Esophagus squamous epithelium (tissue), 5 donors: Measurements from ENCODE around the gene ZNF701. TPM values are rescaled to one million over a fixed set of nuclear protein-coding genes. Genes with fewer than 3 reads are reported as not detected.
"Not testable (repeated sequence)": the region's sequence is repeated elsewhere in the genome, so short reads cannot be mapped to it uniquely, and the experiment has no call there.

Experiments used
- DNase-seq: peaks from one replicate; lab custom pipeline; 2025; lab: John Stamatoyannopoulos, UW
- H3K27ac ChIP-seq, 4 donors: fragments of 200-600 bp; sonication (generic); one replicate each; pipeline ENCODE4 v1.5.1; 2016 to 2019; ENCODE audit warnings: mild to moderate bottlenecking in 1 of 4
- H3K27me3 ChIP-seq, 4 donors: fragments of 200-600 bp; sonication (generic); 1 replicate in 3 of 4; 2 replicates in 1 of 4; pipeline versions ENCODE4 v1.5.1 to v1.6.0; 2017 to 2021; ENCODE audit warnings: antibody characterized with exemption in 1 of 4
- H3K36me3 ChIP-seq, 3 donors: fragments of 200-600 bp; sonication (generic); one replicate each; pipeline ENCODE4 v1.5.1; 2016 to 2019
- H3K4me1 ChIP-seq, 3 donors: fragments of 200-600 bp; sonication (generic); one replicate each; pipeline ENCODE4 v1.5.1; 2017 to 2019
- H3K4me3 ChIP-seq, 4 donors: fragments of 200-600 bp; sonication (generic); 1 replicate in 3 of 4; 2 replicates in 1 of 4; pipeline ENCODE4 v1.5.1; 2016 to 2019; ENCODE audit warnings: mild to moderate bottlenecking in 2 of 4, moderate library complexity in 1 of 4
- H3K9me3 ChIP-seq, 3 donors: fragments of 200-600 bp; sonication (generic); one replicate each; pipeline ENCODE4 v1.5.1; 2016 to 2019
- CTCF ChIP-seq, 6 experiments: fragments of 450-650 bp in 4 of 6; fragments of 200-600 bp in 2 of 6; sonication (generic) in 2 of 6; IDR thresholded peaks; one replicate each; pipeline ENCODE4 v1.5.1; 2016 to 2019; ENCODE audit warnings: antibody characterized with exemption in 6 of 6, mild to moderate bottlenecking in 4 of 6, moderate library complexity in 4 of 6
- POLR2A ChIP-seq, 4 donors: fragments of 450-650 bp; IDR thresholded peaks; one replicate each; pipeline ENCODE4 v1.6.1; 2017; ENCODE audit warnings: antibody characterized with exemption in 4 of 4, mild to moderate bottlenecking in 4 of 4, moderate library complexity in 3 of 4
- WGBS, 2 donors: methylation state at CpG; one replicate each; pipeline ENCODE4 v1.1.5; 2018; 5-methylcytosine and 5-hydroxymethylcytosine counted together
- intact Hi-C: fragments of 100-400 bp; cut with DNase I; formaldehyde crosslinking; loops from one replicate; pipeline ENCODE4 v1.15.0; 2022
- total RNA-seq, 4 donors: library from RNA; depleted of rRNA; stranded (reverse); fragments of >200 nt; gene quantifications; one replicate each; pipeline ENCODE4 v1.1.0, GENCODE V29; 2016
- donor health status: DM: yes; HTN: yes; CAD: no.

Gene ZNF701
- total RNA-seq, 4 donors from 2014 or later: 5.2 to 13.7 (median 5.5) TPM

GRCh38 chr19:52536448-52536800 is 33.7 kb upstream of the ZNF701 start:
- WGBS, 2 donors: 27% methylated on average over 4 of the region's 17 CpGs; no CpG with 5 or more reads in 1 of the 2 donors
- Histone ChIP-seq H3K27me3 (no peaks in the 10 kb centered on the region), H3K4me1 (peaks cover 0 to 25% (median 0%) of the 10 kb centered on the region in 3 donors), H3K27ac (peak overlapping the region; percentile 74 to 91 (median 82)), H3K4me3 (peak overlapping the region; percentile 40 to 77 (median 60)), H3K9me3 (peaks cover 0 to 16% (median 0%) of the 10 kb centered on the region in 3 donors), H3K36me3 (peaks cover 0 to 40% (median 0%) of the 10 kb centered on the region in 3 donors)
- no peak for DNase-seq
- TF ChIP-seq CTCF (IDR thresholded peaks at IDR 0.05): no peak
- TF ChIP-seq POLR2A (IDR thresholded peaks at IDR 0.05): no peak
- intact Hi-C loops: no loop called here

- intact Hi-C loops, H3K4me3 ChIP-seq, H3K27ac ChIP-seq, DNase-seq, H3K27me3 ChIP-seq: not testable (repeated sequence)
- Histone ChIP-seq H3K36me3 (peaks cover 0 to 47% (median 0%) of the 10 kb centered on the region in 3 donors), H3K9me3 (peaks cover 0 to 36% (median 0%) of the 10 kb centered on the region in 3 donors), H3K4me1 (peaks cover 0 to 25% (median 0%) of the 10 kb centered on the region in 3 donors)
- WGBS, 2 donors: 66 to 75% methylated on average over 4 of the region's 4 CpGs
Measured at GRCh38 chr19:52538815-52539214, 31.3 kb upstream of the ZNF701 start.

GRCh38 chr19:52541176-52541575 is 28.9 kb upstream of the ZNF701 start:
- intact Hi-C loops, H3K27me3 ChIP-seq, H3K27ac ChIP-seq, H3K4me3 ChIP-seq, DNase-seq: not testable (repeated sequence)
- peaks cover 0 to 58% (median 0%) of the 10 kb centered on the region in 3 donors for H3K9me3 ChIP-seq
- peaks cover 6 to 67% (median 8%) of the 10 kb centered on the region in 3 donors for H3K36me3 ChIP-seq
- WGBS, 2 donors: 87 to 92% methylated on average over 5 of the region's 5 CpGs
- H3K4me1 ChIP-seq: peaks cover 0 to 12% (median 0%) of the 10 kb centered on the region in 3 donors

- H3K4me1 ChIP-seq: peaks cover 0 to 8% (median 0%) of the 10 kb centered on the region in 3 donors
- no peak for TF ChIP-seq POLR2A (IDR thresholded peaks at IDR 0.05)
- TF ChIP-seq CTCF (IDR thresholded peaks at IDR 0.05): no peak
- intact Hi-C loops: no loop called here
- no peak overlapping the region for H3K27ac ChIP-seq
- no peak for DNase-seq
- no peak overlapping the region for H3K4me3 ChIP-seq
- no peaks in the 10 kb centered on the region for H3K27me3 ChIP-seq
- H3K9me3 ChIP-seq: peaks cover 0 to 62% (median 0%) of the 10 kb centered on the region in 3 donors
- H3K36me3 ChIP-seq: peaks cover 6 to 71% (median 8%) of the 10 kb centered on the region in 3 donors
- WGBS, 2 donors: 86 to 93% methylated on average over 5 of the region's 5 CpGs
Measured at GRCh38 chr19:52541608-52542007, 28.5 kb upstream of the ZNF701 start.

- 67 to 90% methylated on average over 5 to 6 of the region's 6 CpGs for WGBS, 2 donors
- intact Hi-C loops, H3K27me3 ChIP-seq, H3K27ac ChIP-seq, H3K4me3 ChIP-seq, DNase-seq, H3K4me1 ChIP-seq: not testable (repeated sequence)
- Histone ChIP-seq H3K9me3 (peaks cover 0 to 71% (median 0%) of the 10 kb centered on the region in 3 donors), H3K36me3 (peaks cover 6 to 81% (median 8%) of the 10 kb centered on the region in 3 donors)
Measured at GRCh38 chr19:52542541-52542940, 27.5 kb upstream of the ZNF701 start.

- Histone ChIP-seq H3K36me3 (peaks cover 6 to 87% (median 8%) of the 10 kb centered on the region in 3 donors), H3K9me3 (peaks cover 0 to 77% (median 0%) of the 10 kb centered on the region in 3 donors)
- intact Hi-C loops: no loop called here
Measured at GRCh38 chr19:52542984-52543664, 27.0 kb upstream of the ZNF701 start.

More at GRCh38 chr19:52542984-52543664, 27.0 kb upstream of the ZNF701 start:
- no peak for DNase-seq
- H3K4me1 ChIP-seq: no peaks in the 10 kb centered on the region
- H3K4me3 ChIP-seq: no peak overlapping the region
- H3K27ac ChIP-seq: no peak overlapping the region
- TF ChIP-seq POLR2A (IDR thresholded peaks at IDR 0.05) (no peak), CTCF (IDR thresholded peaks at IDR 0.05) (no peak)
- 55 to 78% methylated on average over 4 to 5 of the region's 8 CpGs for WGBS, 2 donors
- H3K27me3 ChIP-seq: no peaks in the 10 kb centered on the region
